Measurements from ENCODE around the gene MYF5. TPM values are rescaled to one million over a fixed set of nuclear protein-coding genes. Genes with fewer than 3 reads are reported as not detected.

Gene MYF5
- total RNA-seq, 4 donors from 2014 or later = not detected

DNA sequence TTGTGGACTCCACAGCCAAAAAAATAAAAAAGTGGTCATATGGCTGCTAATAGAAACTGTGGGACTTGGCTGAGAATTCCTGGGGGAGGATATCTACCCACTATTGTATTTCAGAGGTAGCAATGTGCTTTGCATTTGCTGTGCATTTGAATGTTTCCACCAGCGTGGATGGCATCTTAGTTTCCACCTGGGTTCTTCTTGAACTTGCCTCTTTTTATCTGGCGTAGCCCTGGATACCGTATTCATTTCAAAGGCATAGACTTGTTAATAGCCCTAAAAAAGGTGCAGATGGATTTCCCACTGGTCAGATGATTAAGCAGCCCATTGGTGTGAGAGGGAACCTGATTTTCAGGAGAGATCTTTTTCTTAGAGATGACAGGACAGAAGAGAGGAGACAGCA is 1.9 kb upstream of the MYF5 start:
- TF ChIP-seq, protein P1, sequence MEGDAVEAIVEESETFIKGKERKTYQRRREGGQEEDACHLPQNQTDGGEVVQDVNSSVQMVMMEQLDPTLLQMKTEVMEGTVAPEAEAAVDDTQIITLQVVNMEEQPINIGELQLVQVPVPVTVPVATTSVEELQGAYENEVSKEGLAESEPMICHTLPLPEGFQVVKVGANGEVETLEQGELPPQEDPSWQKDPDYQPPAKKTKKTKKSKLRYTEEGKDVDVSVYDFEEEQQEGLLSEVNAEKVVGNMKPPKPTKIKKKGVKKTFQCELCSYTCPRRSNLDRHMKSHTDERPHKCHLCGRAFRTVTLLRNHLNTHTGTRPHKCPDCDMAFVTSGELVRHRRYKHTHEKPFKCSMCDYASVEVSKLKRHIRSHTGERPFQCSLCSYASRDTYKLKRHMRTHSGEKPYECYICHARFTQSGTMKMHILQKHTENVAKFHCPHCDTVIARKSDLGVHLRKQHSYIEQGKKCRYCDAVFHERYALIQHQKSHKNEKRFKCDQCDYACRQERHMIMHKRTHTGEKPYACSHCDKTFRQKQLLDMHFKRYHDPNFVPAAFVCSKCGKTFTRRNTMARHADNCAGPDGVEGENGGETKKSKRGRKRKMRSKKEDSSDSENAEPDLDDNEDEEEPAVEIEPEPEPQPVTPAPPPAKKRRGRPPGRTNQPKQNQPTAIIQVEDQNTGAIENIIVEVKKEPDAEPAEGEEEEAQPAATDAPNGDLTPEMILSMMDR (IDR thresholded peaks at IDR 0.05) = no peak
- TF ChIP-seq POLR2A (IDR thresholded peaks at IDR 0.05) (no peak), EP300 (IDR thresholded peaks at IDR 0.05) (no peak), POLR2AphosphoS5 (IDR thresholded peaks at IDR 0.05) (no peak)
- WGBS, 2 donors (ENCODE audit: low coverage in 1 of 2) = 73% methylated on average over 3 of the region's 3 CpGs; no CpG with 5 or more reads in 1 of the 2 donors
- H3K4me1 ChIP-seq = no peaks in the 10 kb centered on the region
- peaks cover 20% of the 10 kb centered on the region for H3K27me3 ChIP-seq
- H3K27ac ChIP-seq = no peak overlapping the region
- no peak overlapping the region for H3K4me3 ChIP-seq
- no peaks in the 10 kb centered on the region for H3K9me3 ChIP-seq
- H3K36me3 ChIP-seq = no peaks in the 10 kb centered on the region
- ATAC-seq = no peak

DNA sequence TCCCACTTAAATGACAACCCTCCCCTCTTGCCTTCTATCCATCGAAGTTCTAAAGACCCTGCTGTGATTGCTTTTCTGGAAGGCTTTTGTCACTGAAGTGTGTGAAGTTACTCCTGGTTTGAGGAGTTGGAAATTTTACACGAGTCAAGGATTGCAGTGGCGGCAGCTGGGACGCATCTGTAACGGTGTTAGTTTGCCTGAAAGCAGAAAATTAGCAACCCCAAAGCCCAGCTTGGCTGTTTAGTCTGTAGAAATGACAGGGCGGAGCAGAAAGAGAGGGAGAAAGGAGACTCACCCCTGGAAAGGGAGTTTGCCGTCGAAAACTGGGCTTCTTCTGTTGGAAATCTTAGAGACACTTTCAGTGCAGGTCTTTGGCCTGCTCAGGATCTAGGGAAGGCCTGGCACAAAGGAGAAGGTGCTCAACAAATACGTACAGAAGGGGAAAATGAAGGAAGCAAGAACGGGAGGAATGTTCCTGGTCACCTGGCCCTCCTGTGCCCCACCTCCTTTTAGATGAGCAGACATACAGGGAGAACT is 931 bp upstream of the MYF5 start:
- no peaks in the 10 kb centered on the region for H3K36me3 ChIP-seq
- TF ChIP-seq, protein P1 (IDR thresholded peaks at IDR 0.05) = no peak
- TF ChIP-seq EP300 (IDR thresholded peaks at IDR 0.05) = no peak
- no peak for TF ChIP-seq POLR2A (IDR thresholded peaks at IDR 0.05)
- no peak for TF ChIP-seq POLR2AphosphoS5 (IDR thresholded peaks at IDR 0.05)
- H3K4me1 ChIP-seq = no peaks in the 10 kb centered on the region
- H3K4me3 ChIP-seq = no peak overlapping the region
- no peak overlapping the region for H3K27ac ChIP-seq
- 34 to 40% methylated on average over 3 to 7 of the region's 10 CpGs for WGBS, 2 donors (ENCODE audit: low coverage in 1 of 2)
- H3K9me3 ChIP-seq = no peaks in the 10 kb centered on the region
- peaks cover 17% of the 10 kb centered on the region for H3K27me3 ChIP-seq
- ATAC-seq = no peak

DNA sequence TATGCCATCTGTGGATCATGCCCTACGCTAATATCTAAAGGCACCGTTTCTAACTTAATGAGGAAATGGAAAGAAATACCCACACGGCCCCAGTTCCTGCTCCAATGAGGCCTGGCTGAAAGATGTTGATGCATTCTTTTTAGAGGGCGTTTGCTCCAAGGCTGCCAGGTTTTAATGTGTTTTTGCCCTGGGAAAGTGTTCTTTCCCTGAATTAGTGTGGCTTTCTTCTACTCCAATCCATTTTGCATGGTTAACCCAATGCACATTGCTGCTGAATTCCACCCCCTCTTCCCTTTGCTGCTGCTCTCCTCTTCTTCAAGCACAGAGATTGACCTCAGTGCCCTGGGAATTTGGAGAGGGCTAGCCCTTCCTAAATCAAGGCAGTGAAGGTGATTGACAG is 1.1 kb downstream of the MYF5 start:
- H3K9me3 ChIP-seq = no peaks in the 10 kb centered on the region
- no peak for TF ChIP-seq EP300 (IDR thresholded peaks at IDR 0.05)
- no peak for TF ChIP-seq POLR2A (IDR thresholded peaks at IDR 0.05)
- TF ChIP-seq, protein P1 (IDR thresholded peaks at IDR 0.05) = no peak
- peaks cover 17% of the 10 kb centered on the region for H3K27me3 ChIP-seq
- ATAC-seq = no peak
- no peaks in the 10 kb centered on the region for H3K36me3 ChIP-seq
- WGBS, 2 donors (ENCODE audit: low coverage in 1 of 2) = 65 to 81% methylated on average over 4 of the region's 4 CpGs
- H3K27ac ChIP-seq = no peak overlapping the region
- no peaks in the 10 kb centered on the region for H3K4me1 ChIP-seq
- H3K4me3 ChIP-seq = no peak overlapping the region

DNA sequence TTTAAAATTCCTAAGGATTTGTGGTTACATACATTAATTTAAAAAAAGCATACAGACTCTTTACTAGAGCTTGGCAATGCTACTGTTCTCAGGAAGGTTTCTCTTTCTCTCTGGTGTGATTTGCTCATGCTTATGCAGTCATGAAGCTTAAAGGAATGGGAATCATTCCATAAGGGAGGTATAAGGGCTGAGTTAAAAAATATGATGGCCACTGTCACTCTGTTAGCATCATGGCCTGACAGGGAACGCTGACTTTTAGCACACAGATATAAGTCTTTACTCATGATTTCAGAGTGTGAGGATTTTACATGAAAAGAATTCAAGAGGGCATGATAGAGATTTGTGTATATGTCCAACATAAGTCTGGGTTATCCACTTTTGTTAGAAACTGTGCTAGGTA is 3.8 kb downstream of the MYF5 start:
- no peak for ATAC-seq
- 63 to 95% methylated on average over 1 of the region's 1 CpG for WGBS, 2 donors (ENCODE audit: low coverage in 1 of 2)
- H3K27ac ChIP-seq = no peak overlapping the region
- no peaks in the 10 kb centered on the region for H3K9me3 ChIP-seq
- no peak overlapping the region for H3K4me3 ChIP-seq
- no peaks in the 10 kb centered on the region for H3K4me1 ChIP-seq
- peaks cover 9% of the 10 kb centered on the region for H3K27me3 ChIP-seq
- TF ChIP-seq EP300 (IDR thresholded peaks at IDR 0.05) = no peak
- TF ChIP-seq POLR2AphosphoS5 (IDR thresholded peaks at IDR 0.05) = no peak
- TF ChIP-seq, protein P1 (IDR thresholded peaks at IDR 0.05) = no peak
- no peak for TF ChIP-seq POLR2A (IDR thresholded peaks at IDR 0.05)
- H3K36me3 ChIP-seq = no peaks in the 10 kb centered on the region

DNA sequence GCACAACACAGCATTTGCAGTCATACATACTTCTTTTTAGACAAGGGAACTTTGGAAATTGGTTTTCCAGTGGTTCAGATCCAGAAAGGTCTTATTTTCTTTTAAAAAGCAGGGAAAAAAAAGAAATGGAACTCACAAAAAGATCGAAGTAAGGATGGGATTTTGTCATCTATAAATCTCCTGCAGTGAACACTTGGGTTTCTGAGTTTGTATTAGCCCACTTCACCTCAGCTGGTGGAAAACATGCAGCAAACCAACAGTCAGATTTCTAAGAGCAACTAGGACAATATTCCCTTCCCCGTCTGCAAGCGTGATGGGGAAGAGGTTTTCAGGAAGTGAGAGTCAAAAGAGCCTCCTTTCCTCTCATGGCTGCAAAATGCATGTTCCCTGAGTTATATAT is 4.6 kb downstream of the MYF5 start:
- 53 to 100% methylated on average over 1 to 3 of the region's 3 CpGs for WGBS, 2 donors (ENCODE audit: low coverage in 1 of 2)

More for the DNA sequence above, 4.6 kb downstream of the MYF5 start:
- Histone ChIP-seq H3K4me3 (no peak overlapping the region), H3K4me1 (no peaks in the 10 kb centered on the region), H3K36me3 (no peaks in the 10 kb centered on the region), H3K9me3 (no peaks in the 10 kb centered on the region), H3K27me3 (peaks cover 9% of the 10 kb centered on the region), H3K27ac (no peak overlapping the region)
- TF ChIP-seq POLR2AphosphoS5 (IDR thresholded peaks at IDR 0.05) (no peak), EP300 (IDR thresholded peaks at IDR 0.05) (no peak), POLR2A (IDR thresholded peaks at IDR 0.05) (no peak)
- TF ChIP-seq, protein P1 (IDR thresholded peaks at IDR 0.05) = no peak
- no peak for ATAC-seq
